ENCODE data around the gene CNGA1.
A peak's percentile ranks its signal among the peaks of the same experiment; 100 is the strongest.
"Not testable (repeated sequence)": the region's sequence is repeated elsewhere in the genome, so short reads cannot be mapped to it uniquely, and the experiment has no call there.

Gene CNGA1

DNA sequence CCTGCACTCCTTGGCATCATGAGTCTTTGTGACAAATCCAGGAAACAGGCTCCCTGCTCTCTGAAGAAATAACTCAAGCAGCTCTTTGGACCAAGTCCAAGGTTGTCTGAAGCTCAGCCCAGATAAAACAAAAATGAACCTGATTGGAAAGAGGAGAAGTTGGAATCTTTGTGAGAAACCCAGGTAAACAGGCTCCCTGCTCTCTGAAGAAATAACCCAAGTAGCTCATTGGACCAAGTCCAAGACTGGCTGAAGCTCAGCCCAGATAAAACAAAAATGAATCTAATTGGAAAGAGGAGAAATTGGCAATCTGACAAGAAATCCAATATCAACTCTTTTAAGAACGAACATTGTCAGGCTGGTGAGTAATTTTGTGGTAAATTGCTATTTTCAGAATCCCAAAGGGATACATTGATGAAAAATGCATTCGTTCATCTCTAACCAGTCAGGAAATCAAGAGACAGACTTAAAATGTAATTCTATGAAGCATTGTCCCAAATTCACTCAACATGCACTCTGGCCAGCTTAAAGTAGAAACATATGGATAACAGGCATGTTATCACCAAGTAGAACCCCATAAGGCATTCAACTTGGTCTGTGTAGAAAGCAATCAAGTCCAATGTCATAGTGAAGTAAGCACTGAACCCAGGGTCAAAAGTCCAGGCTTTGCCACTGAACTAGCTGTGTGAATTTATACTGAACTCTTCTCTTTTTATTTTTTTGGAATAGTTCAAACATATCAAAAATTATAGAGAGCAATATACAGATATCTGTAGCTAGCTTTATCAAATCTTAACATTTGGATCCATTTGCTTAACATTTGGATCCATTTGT is 85.3 kb downstream of the CNGA1 start:
- TF ChIP-seq EZH2 (IDR thresholded peaks at IDR 0.05; ENCODE audit: borderline replicate concordance, low read depth, low read length, severe bottlenecking): no peak
- TF ChIP-seq, protein P1, sequence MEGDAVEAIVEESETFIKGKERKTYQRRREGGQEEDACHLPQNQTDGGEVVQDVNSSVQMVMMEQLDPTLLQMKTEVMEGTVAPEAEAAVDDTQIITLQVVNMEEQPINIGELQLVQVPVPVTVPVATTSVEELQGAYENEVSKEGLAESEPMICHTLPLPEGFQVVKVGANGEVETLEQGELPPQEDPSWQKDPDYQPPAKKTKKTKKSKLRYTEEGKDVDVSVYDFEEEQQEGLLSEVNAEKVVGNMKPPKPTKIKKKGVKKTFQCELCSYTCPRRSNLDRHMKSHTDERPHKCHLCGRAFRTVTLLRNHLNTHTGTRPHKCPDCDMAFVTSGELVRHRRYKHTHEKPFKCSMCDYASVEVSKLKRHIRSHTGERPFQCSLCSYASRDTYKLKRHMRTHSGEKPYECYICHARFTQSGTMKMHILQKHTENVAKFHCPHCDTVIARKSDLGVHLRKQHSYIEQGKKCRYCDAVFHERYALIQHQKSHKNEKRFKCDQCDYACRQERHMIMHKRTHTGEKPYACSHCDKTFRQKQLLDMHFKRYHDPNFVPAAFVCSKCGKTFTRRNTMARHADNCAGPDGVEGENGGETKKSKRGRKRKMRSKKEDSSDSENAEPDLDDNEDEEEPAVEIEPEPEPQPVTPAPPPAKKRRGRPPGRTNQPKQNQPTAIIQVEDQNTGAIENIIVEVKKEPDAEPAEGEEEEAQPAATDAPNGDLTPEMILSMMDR (IDR thresholded peaks at IDR 0.05; ENCODE audit: borderline replicate concordance, extremely low read depth, low read length, poor library complexity, severe bottlenecking): no peak
- Histone ChIP-seq H3K27me3 (ENCODE audit: insufficient read depth, low read length, poor library complexity) (no peaks in the 10 kb centered on the region), H3K36me3 (ENCODE audit: insufficient read depth, low read length) (no peaks in the 10 kb centered on the region), H3K4me1 (ENCODE audit: insufficient read depth, low read length) (no peaks in the 10 kb centered on the region), H2AFZ (ENCODE audit: low read depth, low read length) (no peak overlapping the region), H3K27ac (ENCODE audit: low read length) (no peak overlapping the region), H3K79me2 (ENCODE audit: insufficient read depth, low read length) (no peaks in the 10 kb centered on the region), H4K20me1 (ENCODE audit: insufficient read depth, low read length) (no peaks in the 10 kb centered on the region), H3K4me2 (ENCODE audit: insufficient read depth, low read length) (no peak overlapping the region), H3K4me3 (ENCODE audit: low read depth in 1 of 2, low read length in 2 of 2) (no peak overlapping the region), H3K9ac (ENCODE audit: low read depth, low read length) (no peak overlapping the region), H3K9me3 (ENCODE audit: insufficient read depth, low read length, severe bottlenecking) (no peaks in the 10 kb centered on the region)
- DNase-seq (no peak), ATAC-seq (ENCODE audit: insufficient read depth, low read depth) (no peak)

DNA sequence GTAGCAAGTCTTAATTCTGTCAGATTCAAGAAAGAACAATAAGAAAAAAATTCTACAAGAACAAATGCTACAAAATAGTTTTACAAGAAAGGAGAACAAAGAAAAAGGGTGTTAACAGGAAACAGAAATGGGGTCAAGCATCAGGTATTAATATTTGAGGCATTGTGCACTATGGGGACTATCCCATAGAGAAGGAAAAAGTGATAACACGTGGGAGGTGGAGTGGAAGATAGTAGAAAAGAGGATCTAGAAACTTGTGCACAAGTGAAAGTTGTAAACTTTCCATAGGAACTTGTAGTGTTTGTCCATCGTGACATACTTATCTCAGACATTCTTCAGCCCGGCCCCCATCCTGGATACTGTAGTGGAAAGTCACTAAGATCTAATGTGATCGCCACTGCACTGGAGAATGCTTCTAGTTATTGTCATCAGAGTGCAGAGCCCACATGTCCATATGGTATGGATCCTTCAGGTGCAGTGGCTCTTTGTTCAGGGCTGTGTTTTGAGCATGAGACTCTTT is 86.7 kb downstream of the CNGA1 start:
- H3K4me3 ChIP-seq (ENCODE audit: low read depth in 1 of 2, low read length in 2 of 2): no peak overlapping the region

DNA sequence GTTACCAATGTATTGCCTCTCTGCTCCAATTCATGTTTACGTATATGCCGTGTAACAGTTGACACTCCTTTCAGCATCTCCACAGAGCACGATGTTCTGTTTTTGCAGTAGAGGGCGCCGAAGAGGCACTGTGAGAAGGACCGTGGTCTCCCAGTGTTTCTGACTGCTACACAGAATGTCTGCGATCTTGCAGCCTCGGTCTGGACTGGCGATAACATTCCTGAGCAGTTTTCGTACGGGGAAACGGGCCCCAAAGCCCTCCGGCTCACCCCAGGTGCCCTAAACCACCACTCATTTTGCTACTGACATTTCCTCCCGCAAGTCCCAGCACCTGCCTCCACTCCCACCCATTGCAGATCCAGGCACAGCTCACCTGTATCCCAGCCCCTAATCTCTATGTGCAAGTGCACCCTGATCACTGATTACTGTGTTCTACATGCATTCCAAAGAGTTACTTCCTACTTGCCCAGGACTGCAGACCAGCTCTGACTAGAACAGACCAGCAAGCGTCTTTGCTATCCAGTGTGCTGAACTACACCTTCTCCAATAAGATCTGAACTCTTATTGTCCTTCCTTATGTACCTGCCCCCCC is 89.7 kb downstream of the CNGA1 start:
- Histone ChIP-seq H3K9ac (ENCODE audit: low read depth, low read length) (no peak overlapping the region), H3K4me1 (ENCODE audit: insufficient read depth, low read length) (no peaks in the 10 kb centered on the region), H3K4me3 (ENCODE audit: low read depth in 1 of 2, low read length in 2 of 2) (no peak overlapping the region), H3K36me3 (ENCODE audit: insufficient read depth, low read length) (no peaks in the 10 kb centered on the region), H3K4me2 (ENCODE audit: insufficient read depth, low read length) (no peak overlapping the region), H3K27ac (ENCODE audit: low read length) (no peak overlapping the region), H3K9me3 (ENCODE audit: insufficient read depth, low read length, severe bottlenecking) (no peaks in the 10 kb centered on the region), H2AFZ (ENCODE audit: low read depth, low read length) (0 out of 2 replicates have a peak overlapping the region, but pooled peaks have one; percentile 5), H4K20me1 (ENCODE audit: insufficient read depth, low read length) (no peaks in the 10 kb centered on the region), H3K27me3 (ENCODE audit: insufficient read depth, low read length, poor library complexity) (no peaks in the 10 kb centered on the region), H3K79me2 (ENCODE audit: insufficient read depth, low read length) (no peaks in the 10 kb centered on the region)
- ATAC-seq (ENCODE audit: insufficient read depth, low read depth) (peak; percentile 96), DNase-seq (peak; percentile 42)
- TF ChIP-seq, protein P1 (IDR thresholded peaks at IDR 0.05; ENCODE audit: borderline replicate concordance, extremely low read depth, low read length, poor library complexity, severe bottlenecking): peak; percentile 77
- no peak for TF ChIP-seq EZH2 (IDR thresholded peaks at IDR 0.05; ENCODE audit: borderline replicate concordance, low read depth, low read length, severe bottlenecking)

More for the DNA sequence above, 86.7 kb downstream of the CNGA1 start:
- Histone ChIP-seq H3K9me3 (ENCODE audit: insufficient read depth, low read length, severe bottlenecking) (no peaks in the 10 kb centered on the region), H3K4me2 (ENCODE audit: insufficient read depth, low read length) (no peak overlapping the region), H3K27me3 (ENCODE audit: insufficient read depth, low read length, poor library complexity) (no peaks in the 10 kb centered on the region), H3K27ac (ENCODE audit: low read length) (no peak overlapping the region), H3K4me1 (ENCODE audit: insufficient read depth, low read length) (no peaks in the 10 kb centered on the region), H3K36me3 (ENCODE audit: insufficient read depth, low read length) (no peaks in the 10 kb centered on the region), H3K79me2 (ENCODE audit: insufficient read depth, low read length) (no peaks in the 10 kb centered on the region), H3K9ac (ENCODE audit: low read depth, low read length) (no peak overlapping the region), H4K20me1 (ENCODE audit: insufficient read depth, low read length) (no peaks in the 10 kb centered on the region), H2AFZ (ENCODE audit: low read depth, low read length) (no peak overlapping the region)
- TF ChIP-seq EZH2 (IDR thresholded peaks at IDR 0.05; ENCODE audit: borderline replicate concordance, low read depth, low read length, severe bottlenecking): no peak
- TF ChIP-seq, protein P1 (IDR thresholded peaks at IDR 0.05; ENCODE audit: borderline replicate concordance, extremely low read depth, low read length, poor library complexity, severe bottlenecking): no peak
- DNase-seq: no peak
- ATAC-seq (ENCODE audit: insufficient read depth, low read depth): no peak

DNA sequence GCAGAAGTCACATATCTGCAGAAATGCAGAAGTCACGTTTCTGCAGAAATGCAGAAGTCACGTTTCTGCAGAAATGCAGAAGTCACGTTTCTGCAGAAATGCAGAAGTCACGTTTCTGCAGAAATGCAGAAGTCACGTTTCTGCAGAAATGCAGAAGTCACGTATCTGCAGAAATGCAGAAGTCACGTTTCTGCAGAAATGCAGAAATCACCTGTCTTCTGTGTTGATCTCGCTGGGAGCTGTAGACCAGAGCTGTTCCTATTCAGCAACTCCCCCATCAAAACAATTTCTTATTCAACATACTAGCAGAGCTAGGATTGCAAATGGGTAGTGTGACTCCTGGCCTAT is 93.2 kb downstream of the CNGA1 start:
- not testable (repeated sequence) for H3K27ac ChIP-seq (ENCODE audit: low read length)

DNA sequence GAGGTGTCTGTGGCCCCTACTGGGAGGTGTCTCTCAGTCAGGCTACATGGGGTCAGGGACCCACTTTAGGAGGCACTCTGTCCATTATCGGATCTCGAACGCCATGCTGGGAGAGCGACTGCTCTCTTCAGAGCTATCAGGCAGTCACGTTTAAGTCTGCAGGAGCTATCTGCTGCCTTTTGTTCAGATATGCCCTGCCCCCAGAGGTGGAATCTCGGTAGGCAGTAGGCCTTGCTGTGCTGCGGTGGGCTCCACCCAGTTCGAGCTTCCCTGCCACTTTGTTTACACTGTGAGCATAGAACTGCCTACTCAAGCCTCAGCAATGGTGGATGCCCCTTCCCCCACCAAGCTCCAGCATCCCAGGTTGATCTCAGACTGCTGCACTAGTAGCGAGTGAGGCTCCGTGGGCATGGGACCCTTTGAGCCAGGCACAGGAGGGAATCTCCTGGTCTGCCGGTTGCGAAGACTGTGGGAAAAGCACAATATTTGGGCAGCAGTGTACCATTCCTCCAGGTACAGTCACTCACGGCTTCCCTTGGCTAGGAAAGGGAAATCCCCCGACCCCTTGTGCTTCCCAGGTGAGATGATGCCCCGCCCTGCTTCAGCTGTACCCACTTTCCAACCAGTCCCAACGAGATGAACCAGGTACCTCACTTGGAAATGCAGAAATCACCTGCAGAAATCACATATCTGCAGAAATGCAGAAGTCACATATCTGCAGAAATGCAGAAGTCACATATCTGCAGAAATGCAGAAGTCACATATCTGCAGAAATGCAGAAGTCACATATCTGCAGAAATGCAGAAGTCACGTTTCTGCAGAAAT is 93.8 kb downstream of the CNGA1 start:
- not testable (repeated sequence) for H2AFZ ChIP-seq (ENCODE audit: low read depth, low read length); H4K20me1 ChIP-seq (ENCODE audit: insufficient read depth, low read length); H3K9me3 ChIP-seq (ENCODE audit: insufficient read depth, low read length, severe bottlenecking); H3K79me2 ChIP-seq (ENCODE audit: insufficient read depth, low read length); H3K4me1 ChIP-seq (ENCODE audit: insufficient read depth, low read length); H3K36me3 ChIP-seq (ENCODE audit: insufficient read depth, low read length); H3K27ac ChIP-seq (ENCODE audit: low read length); H3K9ac ChIP-seq (ENCODE audit: low read depth, low read length); H3K4me2 ChIP-seq (ENCODE audit: insufficient read depth, low read length); H3K27me3 ChIP-seq (ENCODE audit: insufficient read depth, low read length, poor library complexity); DNase-seq; ATAC-seq (ENCODE audit: insufficient read depth, low read depth); H3K4me3 ChIP-seq (ENCODE audit: low read depth in 1 of 2, low read length in 2 of 2)

More for the DNA sequence above, 93.2 kb downstream of the CNGA1 start:
- DNase-seq; H2AFZ ChIP-seq (ENCODE audit: low read depth, low read length); H3K36me3 ChIP-seq (ENCODE audit: insufficient read depth, low read length); H3K4me1 ChIP-seq (ENCODE audit: insufficient read depth, low read length); ATAC-seq (ENCODE audit: insufficient read depth, low read depth); H3K9me3 ChIP-seq (ENCODE audit: insufficient read depth, low read length, severe bottlenecking); H3K27me3 ChIP-seq (ENCODE audit: insufficient read depth, low read length, poor library complexity); H3K79me2 ChIP-seq (ENCODE audit: insufficient read depth, low read length); H3K4me2 ChIP-seq (ENCODE audit: insufficient read depth, low read length); H3K4me3 ChIP-seq (ENCODE audit: low read depth in 1 of 2, low read length in 2 of 2); H4K20me1 ChIP-seq (ENCODE audit: insufficient read depth, low read length); H3K9ac ChIP-seq (ENCODE audit: low read depth, low read length): not testable (repeated sequence)
